GF-D8 (cell line): ENCODE results near the gene HTRA3.

ENCODE experiments used
- DNase-seq: peaks from one replicate; lab custom pipeline; 2025; lab: John Stamatoyannopoulos, UW

The HTRA3 gene

GRCh38 chr4:8234715-8235114 is 34.8 kb upstream of the HTRA3 start:
- DNase-seq: no peak

- no peak for DNase-seq
Measured at GRCh38 chr4:8235224-8235623, 34.3 kb upstream of the HTRA3 start.

DNA sequence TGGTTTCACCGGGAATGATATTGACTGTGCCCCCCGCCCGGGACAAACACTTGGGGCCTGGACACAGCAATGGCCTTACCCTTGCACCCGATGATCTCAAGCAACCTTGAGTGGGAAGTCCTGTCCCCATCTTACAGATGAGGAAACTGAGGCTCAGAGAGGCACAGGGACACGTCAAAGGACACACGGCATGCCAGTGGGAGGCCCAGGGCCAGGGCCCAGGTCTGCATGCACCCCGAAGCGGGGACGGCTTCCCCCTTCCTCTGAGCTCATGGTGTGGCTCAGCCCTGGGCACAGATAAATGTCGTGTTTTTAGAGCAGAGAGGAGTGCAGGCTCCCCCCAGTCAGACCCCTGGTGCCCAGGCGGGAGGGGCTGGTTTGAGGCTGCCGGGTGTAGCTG is 33.9 kb upstream of the HTRA3 start:
- DNase-seq: no peak

DNA sequence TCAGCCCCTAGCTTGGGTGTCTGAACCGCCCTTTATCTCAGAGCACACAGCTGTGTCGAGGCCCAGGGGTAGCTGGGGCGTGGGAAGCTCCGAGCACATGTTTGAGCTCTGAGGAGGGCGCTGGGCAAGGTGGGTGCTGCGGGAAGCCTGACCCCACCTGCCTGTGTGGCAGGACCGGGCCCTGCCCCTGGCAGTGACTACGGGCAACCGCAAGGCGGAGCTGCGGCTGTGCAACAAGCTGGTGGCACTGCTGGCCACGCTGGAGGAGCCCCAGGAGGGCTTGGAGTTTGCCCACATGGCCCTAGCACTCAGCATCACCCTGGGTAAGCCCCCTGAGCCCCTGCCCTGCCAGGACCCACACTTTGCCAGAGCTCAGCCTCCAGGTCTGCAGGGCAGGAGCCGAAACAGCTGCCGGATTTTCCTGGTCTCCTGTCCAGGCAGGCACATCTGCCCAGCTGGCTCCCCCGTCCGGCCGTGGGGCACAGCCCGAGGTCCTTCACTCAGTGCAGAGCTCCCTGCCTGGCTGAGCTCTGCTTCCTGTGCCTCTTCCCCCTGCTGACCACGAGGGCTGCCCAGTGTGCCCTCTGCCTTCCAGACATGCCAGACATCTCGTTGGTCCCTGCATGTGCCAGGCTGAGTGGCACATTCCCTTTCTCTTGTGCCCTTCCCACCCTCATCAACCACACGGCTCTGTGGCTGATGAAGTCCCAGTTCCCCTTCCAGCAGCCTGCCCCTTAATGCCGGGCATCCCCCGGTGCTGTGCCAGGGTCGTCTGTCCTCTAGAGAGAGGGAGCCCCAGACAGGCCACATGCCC is 33.2 kb upstream of the HTRA3 start:
- no peak for DNase-seq

DNA sequence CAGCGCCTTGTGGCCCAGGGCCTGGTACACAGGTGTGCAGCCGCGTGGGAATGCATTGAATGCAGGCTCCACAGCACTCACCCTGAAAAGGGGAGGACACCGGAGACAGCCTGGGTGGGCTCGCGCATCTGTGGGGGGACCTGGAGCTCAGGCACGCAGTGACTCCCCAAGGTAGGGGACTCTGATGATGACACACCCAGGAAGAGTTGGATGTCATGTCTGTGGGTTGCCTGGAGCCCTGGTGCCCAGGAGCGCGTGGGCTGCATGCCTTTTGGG is 32.7 kb upstream of the HTRA3 start:
- no peak for DNase-seq

- DNase-seq: no peak
Measured at GRCh38 chr4:8237256-8237989, 32.1 kb upstream of the HTRA3 start.

GRCh38 chr4:8238036-8238511 is 31.5 kb upstream of the HTRA3 start:
- DNase-seq: no peak

DNA sequence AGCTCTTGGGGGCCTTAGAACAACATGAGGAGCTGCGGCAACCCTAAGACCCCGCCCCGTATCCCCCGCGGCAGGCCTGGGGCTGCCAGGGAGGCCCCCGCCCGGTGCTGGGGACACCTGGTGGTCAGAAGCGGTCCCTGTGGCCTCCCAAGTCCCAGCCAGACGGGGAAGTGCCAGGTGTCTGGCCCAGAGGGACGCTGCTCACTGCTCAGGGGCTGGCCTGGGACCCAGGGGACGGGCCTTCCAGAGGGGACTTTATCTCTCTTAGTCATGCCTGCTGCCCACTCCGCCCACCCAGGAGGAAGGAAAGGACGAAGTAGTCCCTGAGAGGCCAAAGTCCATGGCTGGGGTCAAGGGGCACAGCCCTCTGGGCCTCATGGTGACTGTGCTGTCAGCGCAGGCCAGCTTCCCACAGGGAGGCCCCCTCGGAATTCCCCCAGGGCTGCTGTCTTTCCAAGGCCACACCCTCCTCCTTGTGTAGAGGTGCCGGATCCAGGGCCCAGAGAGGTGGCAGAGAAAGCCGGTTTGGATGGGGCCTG is 31.0 kb upstream of the HTRA3 start:
- DNase-seq: no peak

DNA sequence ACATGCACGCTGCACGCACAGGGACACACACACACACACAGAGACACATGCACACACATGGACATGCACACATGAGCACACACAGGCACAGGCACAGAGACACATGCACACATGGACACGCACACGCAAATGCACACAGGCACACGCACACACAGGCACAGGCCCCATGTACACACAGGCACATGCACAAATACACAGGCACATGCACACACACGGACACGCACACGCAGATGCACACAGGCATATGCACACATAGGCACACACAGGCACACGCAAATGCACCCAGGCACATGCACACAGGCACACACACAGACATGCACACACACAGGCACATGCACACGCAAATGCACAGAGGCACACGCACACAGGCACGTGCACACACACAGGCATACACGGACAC is 30.3 kb upstream of the HTRA3 start:
- no peak for DNase-seq

DNA sequence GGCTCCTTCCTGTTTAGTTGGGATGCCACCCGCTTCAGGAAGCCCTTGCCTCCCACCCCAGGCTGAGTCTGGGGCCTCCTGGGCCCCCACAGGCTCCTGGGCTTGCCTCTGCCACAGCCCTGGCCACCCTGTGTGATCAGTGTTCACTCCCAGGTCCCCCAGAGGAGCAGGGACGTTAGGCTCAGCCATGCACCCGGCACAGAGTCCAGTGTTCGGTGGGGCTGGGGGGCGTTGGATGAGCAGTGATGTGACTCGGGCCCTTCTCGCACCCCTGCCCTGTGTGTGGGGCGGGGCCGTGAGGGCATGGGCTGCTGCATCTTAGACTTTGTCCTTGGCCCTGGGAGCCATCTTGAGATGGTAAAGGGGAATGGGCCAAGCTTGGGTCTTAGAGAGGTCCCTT is 29.9 kb upstream of the HTRA3 start:
- no peak for DNase-seq

DNA sequence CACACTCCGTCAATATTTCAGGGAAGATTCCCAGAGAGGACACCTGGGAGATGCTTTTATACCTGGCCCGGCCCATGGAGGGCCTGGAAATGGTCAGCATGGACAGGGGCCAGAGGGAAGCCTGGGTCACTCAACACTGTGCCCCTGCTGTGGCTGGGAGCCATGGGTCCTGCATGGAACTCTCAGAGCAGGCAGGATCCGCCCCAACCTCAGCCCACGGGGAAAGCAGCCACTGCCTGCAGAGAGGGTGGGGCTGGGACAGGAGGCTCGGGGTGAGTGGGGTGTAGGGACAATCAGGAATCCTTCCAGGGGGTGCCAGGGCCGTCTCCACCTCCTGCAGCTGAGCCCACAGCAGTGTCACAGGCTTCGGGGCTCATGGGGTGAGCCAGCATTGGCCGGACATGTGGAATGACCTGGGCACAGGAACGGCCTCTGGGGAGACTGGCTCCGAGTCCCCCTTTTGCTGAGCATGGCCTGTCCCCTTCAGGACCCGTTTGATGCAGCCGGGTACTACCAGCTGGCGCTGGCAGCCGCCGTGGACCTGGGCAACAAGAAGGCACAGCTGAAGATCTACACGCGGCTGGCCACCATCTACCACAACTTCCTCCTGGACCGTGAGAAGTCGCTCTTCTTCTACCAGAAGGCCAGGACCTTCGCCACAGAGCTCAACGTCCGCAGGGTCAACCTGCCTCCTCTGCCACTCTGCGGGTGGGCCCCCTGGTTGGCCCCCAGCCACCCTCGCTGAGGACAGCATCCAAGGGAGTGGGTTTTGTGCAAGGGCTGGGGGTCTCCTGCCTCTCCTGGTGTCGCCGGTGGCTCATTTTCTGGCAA is 29.1 kb upstream of the HTRA3 start:
- DNase-seq: no peak

DNA sequence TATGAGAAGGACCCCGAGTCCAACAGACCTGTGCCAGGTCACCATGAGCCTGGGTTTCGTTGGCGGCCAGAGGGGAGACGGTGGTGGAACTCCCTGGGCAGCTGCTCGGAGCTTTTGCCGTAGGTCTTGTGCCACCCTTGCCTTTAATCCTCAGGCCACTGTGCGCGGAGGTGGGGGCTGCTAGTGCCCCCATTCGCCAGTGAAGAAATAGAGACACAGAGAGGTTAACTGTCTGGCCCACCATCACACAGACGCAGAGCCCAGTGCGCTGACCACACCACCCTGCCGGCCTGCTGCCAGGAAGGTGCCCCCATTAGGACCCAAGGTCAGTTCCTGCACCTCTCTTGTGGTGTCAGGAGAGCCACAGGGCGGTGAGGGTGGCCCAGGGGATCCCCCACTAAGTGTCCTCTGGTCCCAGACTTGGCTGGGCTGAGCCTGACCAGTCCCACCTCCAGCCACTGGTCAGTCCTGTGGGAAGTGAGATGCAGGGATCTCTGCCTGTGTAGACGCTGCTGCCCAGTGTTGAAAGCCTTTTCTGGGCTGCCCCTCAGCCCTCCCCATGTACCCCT is 28.3 kb upstream of the HTRA3 start:
- DNase-seq: no peak

- peak; percentile 11 for DNase-seq
Measured at GRCh38 chr4:8241895-8242696, 27.5 kb upstream of the HTRA3 start.

DNA sequence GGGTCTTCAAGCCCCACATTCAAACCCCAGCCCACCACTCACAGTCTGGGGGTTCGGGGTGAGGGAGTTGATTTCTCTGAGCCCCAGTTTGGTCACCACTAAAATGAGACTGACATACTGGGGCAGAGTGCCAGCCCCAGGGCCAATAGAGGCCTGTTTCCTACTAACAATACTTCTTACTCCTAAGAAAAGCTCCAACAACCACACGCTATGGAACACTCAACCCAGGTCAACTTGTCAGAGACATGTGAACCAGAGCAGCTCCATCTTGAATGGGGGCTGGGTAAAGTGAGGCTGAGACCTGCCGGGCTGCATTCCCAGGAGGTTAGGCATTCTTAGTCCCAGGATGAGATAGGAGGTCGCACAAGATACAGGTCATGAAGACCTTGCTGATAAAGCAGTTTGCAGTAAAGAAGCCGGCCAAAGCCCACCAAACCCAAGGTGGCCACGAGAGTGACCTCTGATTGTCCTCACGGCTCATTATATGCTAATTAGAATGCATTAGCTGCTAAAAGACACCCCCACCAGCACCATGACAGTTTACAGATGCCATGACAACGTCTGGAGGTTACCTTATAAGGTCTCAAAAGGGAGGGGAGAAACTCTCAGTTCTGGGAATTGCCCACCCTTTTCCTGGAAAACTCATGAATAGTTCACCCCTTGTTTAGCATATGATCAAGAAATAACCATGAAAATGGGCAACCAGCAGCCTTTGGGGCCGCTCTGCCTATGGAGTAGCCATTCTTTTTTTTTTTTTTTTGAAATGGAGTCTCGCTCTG is 26.6 kb upstream of the HTRA3 start:
- DNase-seq: no peak

- no peak for DNase-seq
Measured at GRCh38 chr4:8244001-8244757, 25.4 kb upstream of the HTRA3 start.

DNA sequence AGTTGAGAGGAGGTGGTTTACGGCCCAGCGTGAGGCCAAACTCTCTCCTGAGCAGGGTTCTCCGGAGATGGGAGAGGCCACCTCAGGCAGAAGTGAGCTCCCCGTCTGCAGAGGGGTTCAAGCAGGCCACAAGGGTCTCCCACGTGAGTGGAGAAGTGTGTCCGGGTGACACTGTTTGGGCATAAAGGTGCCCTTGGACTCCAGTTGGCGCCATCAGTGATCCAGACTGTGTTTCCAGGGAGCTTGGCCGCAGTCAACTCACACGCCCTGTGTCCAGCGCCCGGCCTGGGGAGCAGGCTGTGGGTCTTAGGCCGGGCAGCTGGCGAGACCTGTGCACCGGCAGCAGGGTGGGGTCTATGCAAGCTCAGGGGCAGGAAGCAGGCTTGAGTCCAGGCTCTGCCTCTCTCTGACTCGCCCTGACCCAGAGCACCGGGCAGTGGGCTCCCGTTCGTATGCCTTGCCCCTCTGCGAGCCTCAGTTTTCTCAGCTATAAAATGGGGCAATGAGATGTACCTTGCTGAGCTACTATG is 24.6 kb upstream of the HTRA3 start:
- no peak for DNase-seq

DNA sequence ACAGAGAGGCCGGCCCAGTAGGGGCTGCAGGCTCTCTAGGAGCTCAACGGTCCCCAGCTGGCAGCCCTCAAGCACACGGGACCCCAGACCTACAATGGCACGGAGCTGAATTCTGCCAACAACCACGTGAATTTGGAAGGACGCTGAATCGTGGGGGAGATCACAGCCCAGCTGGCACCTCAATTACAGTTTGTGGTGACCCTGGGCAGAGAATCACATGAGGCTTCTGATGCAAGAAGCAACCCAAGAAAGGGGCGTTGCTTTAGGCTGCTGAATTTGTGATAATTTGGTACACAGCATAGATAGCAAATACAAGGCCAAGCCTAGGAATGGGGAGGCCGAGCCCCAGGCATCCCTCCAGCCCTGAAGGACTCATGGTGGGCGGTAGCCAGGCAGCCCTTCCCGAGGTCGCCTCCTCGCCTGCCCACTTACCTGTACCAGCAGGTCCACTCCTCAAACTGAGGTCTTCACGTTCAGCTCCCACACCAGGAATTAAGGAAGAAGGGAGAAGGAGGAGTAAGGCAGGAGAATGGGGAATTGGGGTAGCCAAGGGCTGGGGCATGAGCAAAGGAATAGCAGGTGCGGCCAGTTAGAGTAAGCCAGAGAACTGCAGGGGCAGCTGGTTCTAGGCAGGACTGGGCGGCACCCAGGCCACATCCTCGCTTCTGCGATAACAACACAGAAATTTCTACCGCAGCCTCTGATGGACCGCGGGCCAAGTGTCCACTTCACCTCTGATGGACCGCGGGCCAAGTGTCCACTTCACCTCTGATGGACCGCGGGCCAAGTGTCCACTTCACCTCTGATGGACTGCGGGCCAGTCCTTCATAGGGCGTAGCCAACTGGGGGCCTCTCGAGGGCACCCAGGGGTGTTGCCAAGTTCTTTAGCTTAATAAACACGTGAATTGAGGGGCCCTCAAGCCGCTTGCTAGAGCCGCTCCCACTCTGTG is 23.4 kb upstream of the HTRA3 start:
- peak; percentile 8 for DNase-seq
